DLD1 (cell line): ENCODE data around the gene SLC11A1.

ENCODE experiments used
- in situ Hi-C: cut with HindIII; loops from 2 replicates; pipeline ENCODE4 v1.10.0; 2017; ENCODE audit warnings: low sequenced_read_pairs

The SLC11A1 gene

GRCh38 chr2:218392891-218393462, 10.9 kb downstream of the SLC11A1 start:
- in situ Hi-C loops: no loop called here

- in situ Hi-C loops: no loop called here
Observed at GRCh38 chr2:218393750-218394290, 11.7 kb downstream of the SLC11A1 start.

GRCh38 chr2:218394298-218395089, 12.4 kb downstream of the SLC11A1 start:
- in situ Hi-C loops: no loop called here

- in situ Hi-C loops: no loop called here
Observed at GRCh38 chr2:218395090-218395444, 13.0 kb downstream of the SLC11A1 start.

- in situ Hi-C loops: no loop called here
Observed at GRCh38 chr2:218395456-218395825, 13.4 kb downstream of the SLC11A1 start.

- in situ Hi-C loops: no loop called here
Observed at GRCh38 chr2:218395826-218396687, 14.0 kb downstream of the SLC11A1 start.

GRCh38 chr2:218396688-218397462, 14.8 kb downstream of the SLC11A1 start:
- in situ Hi-C loops: no loop called here

- in situ Hi-C loops: no loop called here
Observed at GRCh38 chr2:218397463-218397819, 15.4 kb downstream of the SLC11A1 start.

- in situ Hi-C loops: no loop called here
Observed at GRCh38 chr2:218397820-218398436, 15.9 kb downstream of the SLC11A1 start.

GRCh38 chr2:218398437-218399390, 16.6 kb downstream of the SLC11A1 start:
- in situ Hi-C loops: no loop called here

- in situ Hi-C loops: no loop called here
Observed at GRCh38 chr2:218399391-218400166, 17.5 kb downstream of the SLC11A1 start, which contains the start of gene CTDSP1. TSS of gene CTDSP1 (plus strand) at chr2:218399868. CDS start at chr2:218400091, 223 bp downstream.

GRCh38 chr2:218400167-218400929, 18.3 kb downstream of the SLC11A1 start:
- in situ Hi-C loops: no loop called here

- in situ Hi-C loops: no loop called here
Observed at GRCh38 chr2:218400930-218401881, 19.1 kb downstream of the SLC11A1 start.

GRCh38 chr2:218401890-218402289, 19.8 kb downstream of the SLC11A1 start:
- in situ Hi-C loops: no loop called here

GRCh38 chr2:218402491-218402901, 20.4 kb downstream of the SLC11A1 start:
- in situ Hi-C loops: no loop called here

GRCh38 chr2:218402911-218403411, 20.9 kb downstream of the SLC11A1 start:
- in situ Hi-C loops: no loop called here
